HG02642 (cell line): ENCODE measurements around the gene HMGB2.

Experiments
- ATAC-seq: cut with Tn5 transposase; IDR thresholded peaks from one replicate; pipeline ENCODE4 v1.9.1; 2021; ENCODE audit warnings: mild to moderate bottlenecking; ENCODE audit not compliant: unreplicated experiment, poor library complexity

Gene HMGB2

GRCh38 chr4:173291899-173292298, 42.3 kb downstream of the HMGB2 start:
- ATAC-seq = no peak

GRCh38 chr4:173289353-173289727, 44.8 kb downstream of the HMGB2 start:
- ATAC-seq = peak; percentile 30

- peak; percentile 66 for ATAC-seq
Observed at GRCh38 chr4:173288698-173289352, 45.3 kb downstream of the HMGB2 start.

DNA sequence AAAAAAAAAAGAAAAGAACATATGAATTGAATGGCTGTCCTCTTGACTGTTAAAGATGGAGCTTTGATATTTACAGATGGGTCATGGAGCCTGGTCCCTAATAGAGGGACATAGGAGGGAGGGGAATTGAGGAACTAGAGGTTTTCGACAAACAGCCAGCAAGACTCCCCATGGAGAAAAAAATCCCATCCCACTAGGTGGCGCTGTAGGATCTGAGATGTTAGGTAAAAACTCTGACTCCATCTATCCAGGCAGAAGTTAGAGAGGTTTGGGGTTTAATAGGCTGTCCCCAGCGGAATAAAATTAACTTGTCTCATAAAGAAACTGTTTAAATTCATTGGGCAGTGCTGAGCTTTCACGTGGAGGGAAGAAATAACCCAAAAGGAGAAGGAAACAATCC, 45.9 kb downstream of the HMGB2 start:
- ATAC-seq = peak; percentile 66

GRCh38 chr4:173287486-173287885, 46.7 kb downstream of the HMGB2 start:
- ATAC-seq = no peak

DNA sequence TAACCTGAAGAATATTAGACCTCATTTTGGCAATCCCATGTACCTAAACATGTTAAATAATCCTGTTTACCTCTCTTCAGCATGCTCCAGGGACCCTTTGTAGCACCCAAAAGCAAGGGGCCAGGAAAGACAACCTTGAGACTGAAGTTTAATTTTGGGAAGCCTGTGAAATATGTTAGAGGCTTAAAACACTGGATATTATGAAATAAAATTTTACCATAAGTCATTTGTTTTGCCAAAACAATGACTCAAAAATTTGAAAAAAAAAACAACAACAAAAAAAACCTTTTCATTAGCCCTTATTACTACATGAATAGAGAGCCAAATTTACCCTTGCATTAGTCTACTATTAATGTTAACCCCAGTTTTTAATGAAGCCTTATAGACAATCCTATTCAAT, 49.7 kb downstream of the HMGB2 start:
- ATAC-seq = no peak

- ATAC-seq = no peak
Observed at GRCh38 chr4:173282626-173283025, 51.5 kb downstream of the HMGB2 start.

DNA sequence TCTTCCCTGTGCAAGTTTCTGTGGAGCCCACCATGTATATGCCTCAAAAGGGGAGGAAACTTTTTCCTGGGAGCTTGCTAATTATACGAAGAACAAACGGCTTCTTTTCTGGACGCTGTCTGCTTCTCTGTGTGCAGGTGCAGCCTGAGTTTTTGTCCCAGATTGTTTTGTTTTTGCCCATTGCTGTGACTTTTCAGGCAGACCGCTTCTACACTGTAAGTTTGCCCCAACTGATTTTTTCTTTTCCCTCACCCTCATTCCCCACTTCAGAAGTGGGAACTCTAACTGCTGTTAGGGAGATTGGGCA, 51.9 kb downstream of the HMGB2 start:
- no peak for ATAC-seq

DNA sequence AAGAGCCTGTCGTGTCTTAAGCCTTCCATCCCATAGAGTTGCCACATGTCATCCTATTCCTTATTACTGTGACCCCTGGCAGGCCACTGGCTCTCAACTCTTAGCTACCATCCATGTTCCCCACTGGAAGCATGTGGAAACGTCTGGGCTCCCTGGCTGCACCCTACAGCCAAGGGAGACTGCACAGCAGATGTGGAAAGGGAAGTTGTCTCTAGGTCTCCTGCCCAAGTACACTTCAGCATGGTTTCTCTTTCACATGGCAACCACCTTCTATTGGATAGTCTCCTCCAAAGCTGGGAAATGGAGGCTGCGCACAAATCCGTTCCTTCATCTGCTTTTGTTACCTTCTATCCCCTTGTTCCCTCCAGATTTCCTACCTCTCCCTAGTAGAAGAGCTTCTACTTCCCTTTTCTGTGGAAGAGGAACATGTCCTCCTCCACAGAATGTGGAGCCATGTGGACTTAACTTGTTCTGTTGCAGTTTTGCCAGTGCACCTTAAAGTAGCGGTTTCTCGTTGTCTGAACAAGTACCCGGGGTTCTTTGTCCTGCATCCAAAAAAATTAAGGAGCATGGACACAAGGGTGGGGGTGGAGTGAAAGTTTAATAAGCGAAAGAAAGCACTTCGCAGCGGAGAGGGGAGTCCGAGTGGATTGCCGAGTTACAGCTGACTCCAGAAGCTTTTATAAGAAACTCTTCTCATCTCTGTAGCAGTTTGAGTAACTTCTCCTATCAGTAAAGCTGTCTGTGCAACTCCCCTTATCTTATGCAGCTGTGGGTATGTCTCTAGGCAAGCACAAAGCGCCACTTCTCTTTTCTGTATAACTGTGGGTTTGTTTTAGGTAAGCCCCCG, 52.5 kb downstream of the HMGB2 start:
- no peak for ATAC-seq
